Kidney capillary endothelial cell (primary cell): ENCODE data around the gene DLEC1.
A peak's percentile ranks its signal among the peaks of the same experiment; 100 is the strongest.

Experiments
- DNase-seq: peaks from one replicate; pipeline ENCODE4 v3.0.0-alpha.2; 2018; ENCODE audit warnings: low spot score

The DLEC1 gene

GRCh38 chr3:38108649-38109579 is 69.9 kb downstream of the DLEC1 start:
- DNase-seq: no peak

DNA sequence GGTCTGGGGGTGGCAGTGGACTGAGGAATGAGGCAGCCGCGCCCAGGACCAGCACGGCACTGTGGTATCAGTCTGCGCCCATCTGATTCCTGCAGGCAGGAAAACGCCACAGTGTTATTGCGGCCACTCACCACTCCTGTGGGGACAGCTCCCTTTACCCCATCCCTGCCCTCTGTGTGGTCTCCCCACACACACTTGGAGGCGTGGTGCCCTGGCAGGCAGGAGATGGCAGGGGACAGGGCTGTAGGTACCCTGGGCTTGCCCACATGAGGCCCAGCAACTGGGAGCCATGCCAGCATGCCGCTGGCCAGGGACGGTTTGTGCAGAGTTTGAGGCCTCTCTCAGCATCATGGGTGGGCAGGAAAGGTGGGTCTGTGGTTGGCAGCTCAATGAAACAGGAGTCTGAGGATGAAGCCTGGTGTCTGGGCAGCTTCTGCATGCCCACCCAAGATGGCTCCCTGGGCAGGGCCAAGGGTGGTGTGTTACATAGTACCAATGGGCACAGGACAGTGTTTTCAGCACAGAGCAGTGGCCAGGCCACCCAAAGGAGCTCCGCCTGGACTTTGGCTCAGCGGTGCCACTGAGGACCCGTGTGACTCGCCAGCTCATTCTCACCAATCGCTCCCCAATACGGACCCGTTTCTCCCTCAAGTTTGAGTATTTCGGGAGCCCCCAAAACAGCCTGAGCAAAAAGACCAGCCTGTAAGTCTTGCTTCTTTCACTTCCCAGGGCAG is 70.7 kb downstream of the DLEC1 start:
- DNase-seq: no peak

DNA sequence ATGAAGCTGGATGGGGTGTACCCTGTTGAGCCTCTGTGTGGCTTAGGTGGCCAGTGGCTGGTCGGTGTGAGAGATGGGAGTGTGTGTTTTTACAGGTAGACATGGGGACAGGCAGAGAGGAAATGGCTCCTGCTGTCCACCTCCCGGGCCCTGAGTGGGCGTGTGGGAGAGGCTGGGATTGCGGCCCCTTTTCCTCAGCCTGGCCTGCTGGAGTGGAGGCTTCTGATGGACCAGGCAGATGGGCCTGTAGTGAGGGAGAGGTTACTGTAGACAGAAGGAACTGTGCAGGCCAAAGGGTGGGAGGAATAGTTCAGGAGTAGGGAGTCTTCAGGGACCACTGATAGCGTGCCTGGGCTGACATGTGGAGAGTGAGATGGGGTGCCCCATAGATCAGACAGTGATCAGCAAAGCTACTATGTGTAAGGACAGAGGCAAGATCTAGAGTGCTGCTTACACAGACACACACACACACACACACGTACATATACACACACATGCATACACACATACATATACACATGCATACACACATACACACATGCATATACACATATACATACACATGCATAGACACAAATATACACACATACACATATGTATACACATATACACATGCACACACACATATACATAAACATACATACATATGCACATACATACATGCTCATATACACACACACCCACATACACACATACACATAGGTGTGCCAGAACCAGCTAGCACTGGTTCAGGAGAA is 71.5 kb downstream of the DLEC1 start:
- DNase-seq: no peak

GRCh38 chr3:38111201-38111600 is 72.2 kb downstream of the DLEC1 start:
- DNase-seq: no peak

DNA sequence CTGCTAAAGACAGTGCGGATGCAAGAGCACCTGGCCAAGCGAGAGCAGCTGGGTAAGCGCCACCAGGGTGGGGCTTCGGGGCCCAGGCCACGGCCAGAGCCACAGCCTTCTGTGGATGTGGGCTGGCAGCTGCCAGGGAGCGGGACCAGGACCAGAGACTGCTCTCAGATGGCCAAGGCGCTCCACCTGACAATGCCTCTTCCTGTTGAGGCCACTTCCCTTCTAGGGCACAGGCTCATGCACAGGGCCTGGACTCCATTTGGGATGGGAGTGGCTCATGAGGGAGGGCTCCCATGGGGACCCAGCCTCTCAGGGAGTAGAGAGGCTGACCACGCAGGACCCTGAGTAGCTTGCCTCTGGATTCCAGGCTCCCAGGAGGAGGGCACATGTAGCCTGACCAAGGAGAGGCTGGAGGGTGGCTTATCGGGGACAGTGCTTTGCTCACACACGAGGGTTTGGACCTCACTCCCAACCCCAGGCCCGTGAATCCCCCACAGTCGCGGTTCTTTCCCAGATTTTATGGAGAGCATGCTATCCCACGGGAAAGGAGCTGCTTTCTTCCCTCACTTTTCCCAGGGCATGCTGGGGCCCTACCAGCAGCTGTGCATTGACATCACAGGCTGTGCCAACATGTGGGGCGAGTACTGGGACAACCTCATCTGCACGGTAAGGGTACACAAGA is 72.8 kb downstream of the DLEC1 start:
- DNase-seq: no peak

DNA sequence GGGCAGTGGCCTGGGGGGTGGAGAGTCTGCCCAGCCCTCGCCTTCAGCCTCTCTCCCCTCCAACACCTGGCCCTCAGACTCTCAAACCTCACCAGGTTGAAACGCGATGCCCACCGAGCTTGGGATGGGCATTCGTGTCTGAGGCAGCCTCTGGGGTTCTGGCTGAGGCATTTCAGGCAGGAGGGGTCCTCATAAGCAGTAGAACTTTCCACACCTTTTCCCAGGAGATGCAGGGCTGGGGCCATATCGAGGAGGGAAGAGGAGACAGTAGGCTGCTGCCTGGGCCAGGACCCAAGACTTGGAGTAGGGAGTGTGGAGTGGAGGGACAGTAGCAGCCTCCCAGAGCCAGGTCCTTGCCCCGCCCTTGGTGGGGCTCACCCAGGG is 73.4 kb downstream of the DLEC1 start:
- DNase-seq: no peak

- no peak for DNase-seq
These were observed 75.3 kb downstream of the DLEC1 start for GRCh38 chr3:38114052-38114874.

GRCh38 chr3:38114875-38115644 is 76.1 kb downstream of the DLEC1 start:
- no peak for DNase-seq

DNA sequence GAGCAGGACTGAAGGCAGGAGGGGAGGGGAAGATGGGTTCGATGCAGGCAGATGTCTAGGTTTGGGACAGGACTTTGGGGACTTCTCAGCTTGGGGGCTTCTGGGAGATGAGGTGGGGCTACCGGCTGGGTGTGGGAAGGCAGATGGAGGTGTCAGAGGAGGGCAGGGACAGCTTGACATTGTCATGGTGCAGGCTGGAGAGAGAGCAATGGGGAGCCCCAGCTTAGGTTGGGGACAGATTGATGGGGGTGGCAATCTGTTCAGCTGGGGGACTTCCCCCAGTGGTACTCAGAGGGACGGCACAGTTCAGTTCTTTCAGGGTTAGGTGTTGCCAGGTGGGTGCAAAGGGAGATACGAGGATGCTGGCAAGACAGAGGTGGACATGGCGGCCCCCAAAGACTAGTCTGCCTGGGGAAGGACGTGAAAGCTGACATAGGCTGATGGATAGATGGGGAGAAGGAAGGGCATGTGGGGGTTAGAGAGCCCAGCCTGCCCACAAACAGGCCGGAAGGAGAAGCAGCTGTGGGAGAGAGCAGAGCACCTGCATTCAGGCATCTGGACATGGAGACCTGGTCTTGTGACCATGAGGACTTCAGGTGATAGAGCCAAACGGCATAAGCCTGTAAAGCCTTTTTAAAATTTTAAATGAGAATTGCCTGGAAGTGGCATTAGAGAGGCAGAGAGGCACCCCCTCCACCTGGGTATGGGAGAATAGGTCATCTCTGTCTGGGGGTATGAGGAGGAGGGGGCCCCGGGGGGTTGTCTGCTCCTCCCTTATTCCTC is 76.8 kb downstream of the DLEC1 start:
- DNase-seq: no peak

DNA sequence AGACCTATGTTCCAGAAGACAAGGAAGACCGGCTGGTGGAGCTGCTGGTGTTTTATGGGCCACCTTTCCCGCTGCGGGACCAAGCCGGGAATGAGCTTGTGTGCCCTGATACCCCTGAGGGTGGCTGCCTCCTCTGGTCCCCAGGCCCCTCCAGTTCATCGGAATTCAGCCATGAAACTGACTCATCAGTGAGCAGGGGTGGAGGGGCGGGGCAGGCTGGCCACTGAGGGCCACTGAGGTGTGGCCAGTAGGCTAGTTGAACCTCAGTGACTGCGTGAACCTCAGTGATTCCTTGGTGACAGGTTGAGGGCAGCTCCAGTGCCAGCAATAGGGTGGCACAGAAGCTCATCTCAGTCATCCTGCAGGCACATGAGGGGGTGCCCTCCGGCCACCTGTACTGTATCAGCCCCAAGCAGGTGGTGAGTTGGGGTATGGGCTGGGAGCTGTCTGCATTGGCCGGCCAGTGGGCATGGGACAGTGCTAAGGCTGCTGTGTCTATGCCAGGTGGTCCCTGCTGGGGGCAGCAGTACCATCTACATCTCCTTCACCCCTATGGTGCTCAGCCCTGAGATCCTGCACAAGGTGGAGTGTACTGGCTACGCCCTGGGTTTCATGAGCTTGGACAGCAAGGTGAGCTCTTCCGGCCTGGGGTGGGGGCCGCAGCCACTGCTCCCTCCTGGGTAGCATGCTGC is 77.6 kb downstream of the DLEC1 start:
- DNase-seq: no peak

DNA sequence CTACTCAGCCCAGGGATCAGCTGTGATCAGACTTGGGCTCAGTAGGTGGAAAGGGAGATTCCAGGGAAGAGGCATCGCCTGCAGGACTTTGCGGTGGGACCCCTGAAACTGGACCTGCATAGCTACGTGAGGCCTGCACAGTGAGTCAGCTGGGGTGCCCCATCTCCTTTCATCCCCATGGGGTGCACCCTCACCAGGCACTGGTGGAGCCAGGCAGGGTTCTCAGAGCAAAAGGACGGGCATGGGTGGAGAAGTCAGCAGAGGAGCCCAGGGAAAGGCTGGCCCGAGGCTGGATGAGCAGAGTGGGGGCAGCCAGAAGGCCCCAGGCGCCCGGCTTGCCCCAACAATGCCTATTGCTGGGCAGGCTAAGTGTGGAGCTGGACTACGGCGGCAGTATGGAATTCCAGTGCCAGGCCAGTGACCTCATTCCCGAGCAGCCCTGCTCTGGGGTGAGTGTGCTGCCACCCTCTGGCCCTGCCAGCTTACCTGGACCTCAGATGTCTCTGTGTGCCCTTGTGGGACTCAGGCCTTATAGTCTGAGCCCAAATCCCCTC is 78.2 kb downstream of the DLEC1 start:
- DNase-seq: no peak

DNA sequence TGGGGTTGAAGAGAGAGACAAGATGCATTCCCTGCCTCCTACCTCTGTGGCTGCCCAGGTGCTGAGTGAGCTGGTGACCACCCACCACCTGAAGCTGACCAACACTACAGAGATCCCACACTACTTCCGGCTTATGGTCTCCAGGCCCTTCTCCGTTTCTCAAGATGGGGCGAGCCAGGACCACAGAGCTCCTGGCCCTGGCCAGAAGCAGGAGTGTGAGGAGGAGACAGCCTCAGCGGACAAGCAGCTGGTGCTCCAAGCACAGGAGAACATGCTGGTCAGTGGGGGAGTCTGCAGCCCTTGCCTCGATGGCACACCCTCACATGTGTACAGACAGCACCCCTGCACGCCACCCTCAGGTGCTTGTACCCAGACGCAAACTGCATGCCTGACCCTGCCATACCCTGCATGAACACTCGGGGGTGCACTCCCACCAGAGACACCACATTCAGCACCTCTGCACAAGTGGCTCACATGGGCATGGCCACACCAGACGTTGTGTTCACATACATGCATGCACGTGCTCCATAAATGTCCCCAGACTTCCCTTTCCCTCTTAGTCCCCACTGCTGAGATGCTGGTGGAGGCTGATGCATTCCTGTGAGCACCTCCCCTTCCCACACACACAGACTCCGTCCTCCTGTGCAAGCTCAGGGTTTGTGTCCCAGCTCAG is 78.9 kb downstream of the DLEC1 start:
- peak; percentile 62 for DNase-seq

DNA sequence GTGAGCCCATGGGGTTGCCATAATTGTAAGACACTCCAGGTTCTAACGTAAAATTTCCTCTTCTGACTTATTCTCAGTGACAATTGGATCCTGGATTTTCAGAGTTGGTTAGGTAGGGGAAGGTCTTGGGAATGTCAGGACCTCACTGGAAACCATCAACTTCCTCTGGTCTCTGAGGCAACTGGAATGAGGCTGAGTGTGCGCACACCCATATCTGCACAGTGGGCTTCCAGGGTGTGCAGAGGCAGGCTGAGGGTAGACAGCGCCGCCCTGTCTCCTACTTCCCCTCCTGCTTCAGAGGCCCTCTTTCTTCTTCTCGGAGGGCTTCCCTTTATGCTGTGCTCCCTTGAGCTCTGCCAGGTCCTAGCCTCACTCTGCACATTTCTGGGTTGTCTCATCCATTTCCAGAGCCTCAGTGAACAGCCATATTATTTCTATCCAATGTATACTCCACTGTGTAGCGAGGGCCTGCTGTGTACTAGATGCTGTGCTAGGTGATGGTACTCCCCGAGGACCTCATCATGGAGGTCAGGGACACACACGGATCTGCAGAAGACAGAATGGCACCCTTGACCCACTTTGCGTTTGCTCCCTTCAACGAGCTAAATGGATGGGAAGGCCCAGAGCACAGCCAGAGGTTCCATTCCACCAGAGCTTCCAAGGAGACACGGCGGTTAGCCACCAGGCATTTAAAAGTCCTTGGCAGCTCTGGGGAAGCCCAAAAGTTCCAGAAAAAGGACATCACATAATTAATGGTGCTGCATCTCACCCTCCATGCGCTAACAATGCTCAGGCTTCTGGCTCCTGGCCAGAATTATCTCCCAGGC is 79.6 kb downstream of the DLEC1 start:
- no peak for DNase-seq

- DNase-seq: no peak
These were observed 80.2 kb downstream of the DLEC1 start for GRCh38 chr3:38119248-38119544.

GRCh38 chr3:38119821-38120692 is 81.0 kb downstream of the DLEC1 start:
- no peak for DNase-seq

GRCh38 chr3:38120693-38121450 is 81.9 kb downstream of the DLEC1 start:
- no peak for DNase-seq
